GM19193 (cell line): ENCODE results near the gene GLCCI1.

Source experiments
- POLR2A ChIP-seq: IDR thresholded peaks from 4 replicates; pipeline ENCODE4 v1.6.1; 2011; ENCODE audit not compliant: insufficient read depth, insufficient read length; ENCODE audit errors: extremely low read depth

Gene GLCCI1

GRCh38 chr7:7946486-7946885, 22.1 kb upstream of the GLCCI1 start:
- TF ChIP-seq POLR2A, result no peak

GRCh38 chr7:7948232-7948631, 20.4 kb upstream of the GLCCI1 start:
- no peak for TF ChIP-seq POLR2A

GRCh38 chr7:7953806-7954205, 14.8 kb upstream of the GLCCI1 start:
- TF ChIP-seq POLR2A, result no peak

GRCh38 chr7:7956531-7957128, 12.0 kb upstream of the GLCCI1 start:
- TF ChIP-seq POLR2A, result no peak

- TF ChIP-seq POLR2A, result no peak
Observed at GRCh38 chr7:7957513-7957912, 11.1 kb upstream of the GLCCI1 start.

- TF ChIP-seq POLR2A, result no peak
Observed at GRCh38 chr7:7959979-7960670, 8.5 kb upstream of the GLCCI1 start.

- TF ChIP-seq POLR2A, result no peak
Observed at GRCh38 chr7:7962851-7963250, 5.7 kb upstream of the GLCCI1 start.

- no peak for TF ChIP-seq POLR2A
Observed at GRCh38 chr7:7964250-7964649, 4.3 kb upstream of the GLCCI1 start.

GRCh38 chr7:7964691-7965090, 3.9 kb upstream of the GLCCI1 start:
- no peak for TF ChIP-seq POLR2A

- no peak for TF ChIP-seq POLR2A
Observed at GRCh38 chr7:7965301-7965700, 3.3 kb upstream of the GLCCI1 start.

- no peak for TF ChIP-seq POLR2A
Observed at GRCh38 chr7:7966141-7966734, 2.4 kb upstream of the GLCCI1 start.

GRCh38 chr7:7967886-7968543, 581 bp upstream of the GLCCI1 start:
- TF ChIP-seq POLR2A, result no peak

GRCh38 chr7:7969306-7970236, 975 bp downstream of the GLCCI1 start:
- TF ChIP-seq POLR2A, result no peak

GRCh38 chr7:7970237-7970530, 1.6 kb downstream of the GLCCI1 start:
- TF ChIP-seq POLR2A, result no peak
